ENCODE data around the gene FUT7. TPM values are rescaled to one million over a fixed set of nuclear protein-coding genes. Genes with fewer than 3 reads are reported as not detected.
A peak's percentile ranks its signal among the peaks of the same experiment; 100 is the strongest.

FUT7 gene
- total and polyA plus RNA-seq, 2 of the 13 experiments (the other 11 are each of a cell fraction or from before 2014, with no cell fraction given), result 0.05 TPM; not detected in 1

DNA sequence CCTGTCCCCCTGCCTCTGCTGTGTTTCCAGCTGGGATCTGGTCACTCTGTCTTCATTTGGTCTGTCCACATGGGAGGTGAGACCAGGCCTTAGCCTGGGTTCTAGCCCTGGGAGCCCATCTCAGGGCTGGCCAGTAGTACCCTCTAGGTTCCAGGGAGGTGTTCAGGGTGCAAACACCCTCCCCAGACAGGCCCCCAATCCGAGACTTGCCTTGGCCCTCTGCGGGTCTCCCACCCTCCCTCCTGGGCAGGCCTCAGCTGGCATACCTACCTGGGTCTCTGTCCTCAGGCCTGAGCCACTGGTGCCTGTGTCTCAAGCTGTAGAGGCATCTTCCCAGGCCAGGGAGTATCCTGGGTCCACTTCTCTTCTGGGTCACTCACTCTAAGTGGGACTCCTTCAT, 39.4 kb upstream of the FUT7 start (continued):
- TF ChIP-seq HNRNPLL (IDR thresholded peaks at IDR 0.05; ENCODE audit: low read depth, low read length, poor library complexity, severe bottlenecking) (no peak), TARDBP (CRISPR knock-in tag; IDR thresholded peaks at IDR 0.05) (no peak), NKX3-1 (CRISPR knock-in tag; IDR thresholded peaks at IDR 0.05) (no peak), ZBTB38 (CRISPR knock-in tag; IDR thresholded peaks at IDR 0.05) (no peak)

DNA sequence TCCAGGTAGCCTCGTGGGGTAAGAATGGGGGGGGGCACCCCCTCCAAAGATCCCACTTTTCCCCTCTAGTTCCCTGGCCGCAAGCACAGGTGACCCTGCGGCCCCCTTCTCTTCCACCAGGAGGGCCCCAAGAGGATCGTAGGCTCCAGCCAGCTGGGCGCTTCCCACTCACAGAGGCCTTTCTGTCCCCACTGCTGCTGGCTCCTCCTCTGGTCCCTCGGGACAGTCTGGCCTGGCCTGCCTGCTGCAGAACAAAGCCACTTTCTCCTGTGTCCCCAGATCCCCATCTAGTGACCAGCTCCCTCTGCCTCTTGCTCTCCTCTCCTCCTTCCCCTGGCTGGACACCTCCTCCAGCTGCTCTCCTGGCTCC, 39.0 kb upstream of the FUT7 start:
- 0% methylated on average over 4 of the region's 6 CpGs for WGBS (ENCODE audit: low lambda C conversion rate)
- FAIRE-seq (no peak), DNase-seq (ENCODE audit: low spot score) (peak; percentile 64), ATAC-seq (peak; percentile 49)
- Histone ChIP-seq H4K20me1 (ENCODE audit: insufficient read depth, low read length) (peaks cover 7% of the 10 kb centered on the region; the same call in 1 of the 2 replicates), H3K27ac (ENCODE audit: extremely low read length, insufficient read depth, low read length) (peak overlapping the region; percentile 70), H3K4me1 (ENCODE audit: insufficient read depth, low read length) (peaks cover 60% of the 10 kb centered on the region), H3K36me3 (replicated peaks in 1 of 2; ENCODE audit: control insufficient read depth in 1 of 2, insufficient read depth in 2 of 2, low read length in 2 of 2) (peaks cover 2 to 4% of the 10 kb centered on the region in 2 experiments; a peak in 1 of 5 replicates), H3K9me3 (ENCODE audit: low read length) (no peaks in the 10 kb centered on the region), H3K79me2 (ENCODE audit: insufficient read depth, low read length) (peaks cover 13% of the 10 kb centered on the region), H3K9ac (ENCODE audit: insufficient read depth, low read depth, low read length) (peak overlapping the region; percentile 66), H3K4me3 (replicated peaks in 1 of 3; ENCODE audit: insufficient read depth in 1 of 3, low read depth in 2 of 3, low read length in 3 of 3) (peak overlapping the region; percentile 58 to 88 (median 74)), H2AFZ (ENCODE audit: low read length) (no peak overlapping the region), H3K27me3 (ENCODE audit: control insufficient read depth in 1 of 2, insufficient read depth in 2 of 2, low read length in 2 of 2) (no peaks in the 10 kb centered on the region; a peak in 1 of 5 replicates), H3K4me2 (ENCODE audit: low read depth, low read length) (peak overlapping the region; percentile 96)
- BruUV-seq (replicated peaks), result no TSS peak
- in situ Hi-C loops (cut with HindIII; ENCODE audit: extremely low pct_ligation_motif_present, low pct_unique_long_range_greater_than_20kb), result no loop called here
- intact Hi-C loops (cut with micrococcal nuclease; ENCODE audit: unreplicated experiment), result no loop called here
- ChIA-PET POLR2A (interaction anchor here (0.6 to 6.0 kb wide), 15 partner anchors 10 to 590 kb away, joined by 3 to 105 read pairs (median 4); partner anchors contain the start of genes ENTPD2, MAN1B1, SSNA1 and TMEM141), CTCF (ENCODE audit: low intra/inter-chr PET ratio, low total read pairs) (no interaction called here)
- TF ChIP-seq ZNF598 (CRISPR knock-in tag; IDR thresholded peaks at IDR 0.05; ENCODE audit: borderline replicate concordance) (peak; percentile 83; the same call in 1 of the 2 replicates), ZNF253 (CRISPR knock-in tag; IDR thresholded peaks at IDR 0.05; ENCODE audit: borderline replicate concordance) (0 out of 2 replicates have a peak, but pooled peaks have one; percentile 18), ZSCAN25 (CRISPR knock-in tag; IDR thresholded peaks at IDR 0.05) (peak; percentile 69; the same call in 1 of the 2 replicates), SAP130 (CRISPR knock-in tag; IDR thresholded peaks at IDR 0.05; ENCODE audit: low read depth) (0 out of 2 replicates have a peak, but pooled peaks have one; percentile 1), HNRNPUL1 (IDR thresholded peaks at IDR 0.05; ENCODE audit: low read depth, low read length) (no peak), HDAC1 (CRISPR knock-in tag; IDR thresholded peaks at IDR 0.05) (peak; percentile 18; the same call in 1 of the 2 replicates), ZNF501 (CRISPR knock-in tag; IDR thresholded peaks at IDR 0.05) (peak; percentile 52; the same call in 1 of the 2 replicates), ZNF121 (CRISPR knock-in tag; IDR thresholded peaks at IDR 0.05) (peak; percentile 64), ZNF644 (CRISPR knock-in tag; IDR thresholded peaks at IDR 0.05; ENCODE audit: low read depth) (no peak), HNRNPL (IDR thresholded peaks at IDR 0.05; ENCODE audit: low read depth, low read length) (0 out of 2 replicates have a peak, but pooled peaks have one; percentile 38), ZNF547 (CRISPR knock-in tag; IDR thresholded peaks at IDR 0.05) (peak; percentile 70; the same call in 1 of the 2 replicates), HMGA1 (CRISPR knock-in tag; conservative IDR thresholded peaks at IDR 0.05) (no peak), ZNF619 (CRISPR knock-in tag; IDR thresholded peaks at IDR 0.05) (peak; percentile 43; the same call in 1 of the 2 replicates)
- TF ChIP-seq, protein P1, sequence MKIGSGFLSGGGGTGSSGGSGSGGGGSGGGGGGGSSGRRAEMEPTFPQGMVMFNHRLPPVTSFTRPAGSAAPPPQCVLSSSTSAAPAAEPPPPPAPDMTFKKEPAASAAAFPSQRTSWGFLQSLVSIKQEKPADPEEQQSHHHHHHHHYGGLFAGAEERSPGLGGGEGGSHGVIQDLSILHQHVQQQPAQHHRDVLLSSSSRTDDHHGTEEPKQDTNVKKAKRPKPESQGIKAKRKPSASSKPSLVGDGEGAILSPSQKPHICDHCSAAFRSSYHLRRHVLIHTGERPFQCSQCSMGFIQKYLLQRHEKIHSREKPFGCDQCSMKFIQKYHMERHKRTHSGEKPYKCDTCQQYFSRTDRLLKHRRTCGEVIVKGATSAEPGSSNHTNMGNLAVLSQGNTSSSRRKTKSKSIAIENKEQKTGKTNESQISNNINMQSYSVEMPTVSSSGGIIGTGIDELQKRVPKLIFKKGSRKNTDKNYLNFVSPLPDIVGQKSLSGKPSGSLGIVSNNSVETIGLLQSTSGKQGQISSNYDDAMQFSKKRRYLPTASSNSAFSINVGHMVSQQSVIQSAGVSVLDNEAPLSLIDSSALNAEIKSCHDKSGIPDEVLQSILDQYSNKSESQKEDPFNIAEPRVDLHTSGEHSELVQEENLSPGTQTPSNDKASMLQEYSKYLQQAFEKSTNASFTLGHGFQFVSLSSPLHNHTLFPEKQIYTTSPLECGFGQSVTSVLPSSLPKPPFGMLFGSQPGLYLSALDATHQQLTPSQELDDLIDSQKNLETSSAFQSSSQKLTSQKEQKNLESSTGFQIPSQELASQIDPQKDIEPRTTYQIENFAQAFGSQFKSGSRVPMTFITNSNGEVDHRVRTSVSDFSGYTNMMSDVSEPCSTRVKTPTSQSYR (CRISPR knock-in tag; IDR thresholded peaks at IDR 0.05; ENCODE audit: borderline replicate concordance), result 0 out of 2 replicates have a peak, but pooled peaks have one; percentile 23
- TF ChIP-seq, protein P2, sequence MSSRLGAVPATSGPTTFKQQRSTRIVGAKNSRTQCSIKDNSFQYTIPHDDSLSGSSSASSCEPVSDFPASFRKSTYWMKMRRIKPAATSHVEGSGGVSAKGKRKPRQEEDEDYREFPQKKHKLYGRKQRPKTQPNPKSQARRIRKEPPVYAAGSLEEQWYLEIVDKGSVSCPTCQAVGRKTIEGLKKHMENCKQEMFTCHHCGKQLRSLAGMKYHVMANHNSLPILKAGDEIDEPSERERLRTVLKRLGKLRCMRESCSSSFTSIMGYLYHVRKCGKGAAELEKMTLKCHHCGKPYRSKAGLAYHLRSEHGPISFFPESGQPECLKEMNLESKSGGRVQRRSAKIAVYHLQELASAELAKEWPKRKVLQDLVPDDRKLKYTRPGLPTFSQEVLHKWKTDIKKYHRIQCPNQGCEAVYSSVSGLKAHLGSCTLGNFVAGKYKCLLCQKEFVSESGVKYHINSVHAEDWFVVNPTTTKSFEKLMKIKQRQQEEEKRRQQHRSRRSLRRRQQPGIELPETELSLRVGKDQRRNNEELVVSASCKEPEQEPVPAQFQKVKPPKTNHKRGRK (CRISPR knock-in tag; IDR thresholded peaks at IDR 0.05), result 0 out of 2 replicates have a peak, but pooled peaks have one; percentile 34
- TF ChIP-seq, protein P3, sequence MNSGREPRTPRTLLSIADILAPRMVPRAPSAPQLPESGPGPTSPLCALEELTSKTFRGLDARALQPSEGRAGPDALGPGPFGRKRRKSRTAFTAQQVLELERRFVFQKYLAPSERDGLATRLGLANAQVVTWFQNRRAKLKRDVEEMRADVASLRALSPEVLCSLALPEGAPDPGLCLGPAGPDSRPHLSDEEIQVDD (CRISPR knock-in tag; IDR thresholded peaks at IDR 0.05; ENCODE audit: borderline replicate concordance), result 0 out of 2 replicates have a peak, but pooled peaks have one; percentile 6
